ENCODE results near the gene SPOP.

Gene SPOP

DNA sequence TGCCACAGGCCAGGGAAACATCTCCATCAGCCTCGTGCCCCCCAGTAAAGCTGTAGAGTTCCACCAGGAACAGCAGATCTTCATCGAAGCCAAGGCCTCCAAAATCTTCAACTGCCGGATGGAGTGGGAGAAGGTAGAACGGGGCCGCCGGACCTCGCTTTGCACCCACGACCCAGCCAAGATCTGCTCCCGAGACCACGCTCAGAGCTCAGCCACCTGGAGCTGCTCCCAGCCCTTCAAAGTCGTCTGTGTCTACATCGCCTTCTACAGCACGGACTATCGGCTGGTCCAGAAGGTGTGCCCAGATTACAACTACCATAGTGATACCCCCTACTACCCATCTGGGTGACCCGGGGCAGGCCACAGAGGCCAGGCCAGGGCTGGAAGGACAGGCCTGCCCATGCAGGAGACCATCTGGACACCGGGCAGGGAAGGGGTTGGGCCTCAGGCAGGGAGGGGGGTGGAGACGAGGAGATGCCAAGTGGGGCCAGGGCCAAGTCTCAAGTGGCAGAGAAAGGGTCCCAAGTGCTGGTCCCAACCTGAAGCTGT, 98.9 kb downstream of the SPOP start:
- Histone ChIP-seq H3K27me3 (ENCODE audit: insufficient read depth, low read depth) (peaks cover 42% of the 10 kb centered on the region), H2AFZ (ENCODE audit: low read depth) (no peak overlapping the region), H4K20me1 (ENCODE audit: insufficient read depth) (no peaks in the 10 kb centered on the region), H3K27ac (no peak overlapping the region), H3K9ac (no peak overlapping the region), H3K79me2 (ENCODE audit: insufficient read depth, low read depth) (no peaks in the 10 kb centered on the region), H3K4me3 (IDR thresholded peaks at IDR 0.05; ENCODE audit: insufficient read depth, low read depth, low read length) (no peak overlapping the region), H3K36me3 (ENCODE audit: insufficient read depth) (no peaks in the 10 kb centered on the region), H3K4me1 (ENCODE audit: low read depth, poor library complexity, severe bottlenecking) (peaks cover 7% of the 10 kb centered on the region), H3K4me2 (no peak overlapping the region)
- TF ChIP-seq, protein P1, sequence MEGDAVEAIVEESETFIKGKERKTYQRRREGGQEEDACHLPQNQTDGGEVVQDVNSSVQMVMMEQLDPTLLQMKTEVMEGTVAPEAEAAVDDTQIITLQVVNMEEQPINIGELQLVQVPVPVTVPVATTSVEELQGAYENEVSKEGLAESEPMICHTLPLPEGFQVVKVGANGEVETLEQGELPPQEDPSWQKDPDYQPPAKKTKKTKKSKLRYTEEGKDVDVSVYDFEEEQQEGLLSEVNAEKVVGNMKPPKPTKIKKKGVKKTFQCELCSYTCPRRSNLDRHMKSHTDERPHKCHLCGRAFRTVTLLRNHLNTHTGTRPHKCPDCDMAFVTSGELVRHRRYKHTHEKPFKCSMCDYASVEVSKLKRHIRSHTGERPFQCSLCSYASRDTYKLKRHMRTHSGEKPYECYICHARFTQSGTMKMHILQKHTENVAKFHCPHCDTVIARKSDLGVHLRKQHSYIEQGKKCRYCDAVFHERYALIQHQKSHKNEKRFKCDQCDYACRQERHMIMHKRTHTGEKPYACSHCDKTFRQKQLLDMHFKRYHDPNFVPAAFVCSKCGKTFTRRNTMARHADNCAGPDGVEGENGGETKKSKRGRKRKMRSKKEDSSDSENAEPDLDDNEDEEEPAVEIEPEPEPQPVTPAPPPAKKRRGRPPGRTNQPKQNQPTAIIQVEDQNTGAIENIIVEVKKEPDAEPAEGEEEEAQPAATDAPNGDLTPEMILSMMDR (conservative IDR thresholded peaks at IDR 0.05; ENCODE audit: low read depth, low read length) = no peak

DNA sequence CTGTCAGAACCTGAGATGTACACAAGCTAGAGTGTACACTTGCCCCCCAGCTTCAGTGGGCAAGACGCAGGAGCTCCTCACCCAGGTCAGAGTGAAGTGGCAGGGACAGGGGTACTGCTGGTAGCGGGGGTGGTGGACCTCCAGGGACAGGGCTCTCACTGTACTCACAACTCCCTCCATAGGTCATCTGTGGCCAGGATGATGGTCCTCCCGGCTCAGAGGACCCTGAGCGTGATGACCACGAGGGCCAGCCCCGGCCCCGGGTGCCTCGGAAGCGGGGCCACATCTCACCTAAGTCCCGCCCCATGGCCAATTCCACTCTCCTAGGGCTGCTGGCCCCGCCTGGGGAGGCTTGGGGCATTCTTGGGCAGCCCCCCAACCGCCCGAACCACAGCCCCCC, 99.5 kb downstream of the SPOP start:
- H3K4me3 ChIP-seq (IDR thresholded peaks at IDR 0.05; ENCODE audit: insufficient read depth, low read depth, low read length) = no peak overlapping the region
- H2AFZ ChIP-seq (ENCODE audit: low read depth) = no peak overlapping the region
- H3K27ac ChIP-seq = no peak overlapping the region
- TF ChIP-seq, protein P1 (conservative IDR thresholded peaks at IDR 0.05; ENCODE audit: low read depth, low read length) = no peak
- peaks cover 46% of the 10 kb centered on the region for H3K27me3 ChIP-seq (ENCODE audit: insufficient read depth, low read depth)
- H3K4me2 ChIP-seq = no peak overlapping the region
- H3K9ac ChIP-seq = no peak overlapping the region
- peaks cover 7% of the 10 kb centered on the region for H3K4me1 ChIP-seq (ENCODE audit: low read depth, poor library complexity, severe bottlenecking)
- no peaks in the 10 kb centered on the region for H4K20me1 ChIP-seq (ENCODE audit: insufficient read depth)
- H3K36me3 ChIP-seq (ENCODE audit: insufficient read depth) = no peaks in the 10 kb centered on the region
- no peaks in the 10 kb centered on the region for H3K79me2 ChIP-seq (ENCODE audit: insufficient read depth, low read depth)

DNA sequence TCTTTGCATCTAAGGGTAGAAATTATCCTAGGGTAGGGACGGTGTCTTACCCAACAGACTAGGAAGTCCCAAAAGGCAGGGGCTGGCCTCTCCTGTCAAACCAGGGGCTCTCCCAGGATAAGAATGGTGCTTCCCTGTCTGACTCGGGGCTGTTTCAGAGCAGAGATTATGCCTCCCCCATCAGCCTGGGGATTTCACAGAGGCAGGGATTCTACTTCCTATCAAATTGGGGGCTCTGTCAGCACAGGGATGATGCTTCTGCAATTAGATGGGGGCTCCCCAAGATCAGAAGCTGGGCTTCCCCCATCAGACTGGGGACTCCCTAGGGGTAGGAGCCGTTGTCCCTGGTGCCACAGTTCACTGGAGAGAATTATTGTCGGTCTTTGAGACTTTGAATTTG, 99.9 kb downstream of the SPOP start:
- Histone ChIP-seq H3K27me3 (ENCODE audit: insufficient read depth, low read depth) (peaks cover 51% of the 10 kb centered on the region), H3K27ac (no peak overlapping the region), H3K79me2 (ENCODE audit: insufficient read depth, low read depth) (no peaks in the 10 kb centered on the region), H3K4me3 (IDR thresholded peaks at IDR 0.05; ENCODE audit: insufficient read depth, low read depth, low read length) (no peak overlapping the region), H3K9ac (no peak overlapping the region), H3K36me3 (ENCODE audit: insufficient read depth) (no peaks in the 10 kb centered on the region), H3K4me2 (no peak overlapping the region), H3K4me1 (ENCODE audit: low read depth, poor library complexity, severe bottlenecking) (peaks cover 7% of the 10 kb centered on the region), H4K20me1 (ENCODE audit: insufficient read depth) (no peaks in the 10 kb centered on the region), H2AFZ (ENCODE audit: low read depth) (no peak overlapping the region)
- TF ChIP-seq, protein P1 (conservative IDR thresholded peaks at IDR 0.05; ENCODE audit: low read depth, low read length) = no peak

DNA sequence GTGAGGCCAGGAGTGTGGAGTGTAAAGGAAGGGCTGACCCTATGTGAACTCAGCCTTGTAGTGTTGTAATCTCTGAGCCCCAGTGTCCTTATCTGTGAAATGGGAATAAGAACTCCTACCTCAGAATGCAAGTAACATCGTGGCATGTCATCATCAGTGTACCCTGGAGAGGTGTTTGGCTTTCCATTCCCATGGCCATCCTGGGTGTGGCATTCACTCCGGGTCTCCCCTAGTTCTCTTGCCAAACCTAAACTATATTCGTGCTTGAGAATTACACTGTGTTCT, 100.3 kb downstream of the SPOP start:
- H2AFZ ChIP-seq (ENCODE audit: low read depth) = no peak overlapping the region
- no peak overlapping the region for H3K4me2 ChIP-seq
- no peaks in the 10 kb centered on the region for H3K36me3 ChIP-seq (ENCODE audit: insufficient read depth)
- H3K27me3 ChIP-seq (ENCODE audit: insufficient read depth, low read depth) = peaks cover 52% of the 10 kb centered on the region
- peaks cover 7% of the 10 kb centered on the region for H3K4me1 ChIP-seq (ENCODE audit: low read depth, poor library complexity, severe bottlenecking)
- H3K79me2 ChIP-seq (ENCODE audit: insufficient read depth, low read depth) = no peaks in the 10 kb centered on the region
- no peak overlapping the region for H3K4me3 ChIP-seq (IDR thresholded peaks at IDR 0.05; ENCODE audit: insufficient read depth, low read depth, low read length)
- TF ChIP-seq, protein P1 (conservative IDR thresholded peaks at IDR 0.05; ENCODE audit: low read depth, low read length) = no peak
- H3K27ac ChIP-seq = no peak overlapping the region
- no peak overlapping the region for H3K9ac ChIP-seq
- H4K20me1 ChIP-seq (ENCODE audit: insufficient read depth) = no peaks in the 10 kb centered on the region

Data from KMS-11 (cell line).